ENCODE data around the gene NGEF. TPM values are rescaled to one million over a fixed set of nuclear protein-coding genes. Genes with fewer than 3 reads are reported as not detected.

NGEF gene
- total RNA-seq, 1 experiment from 2014 or later, result 1.9 TPM

DNA sequence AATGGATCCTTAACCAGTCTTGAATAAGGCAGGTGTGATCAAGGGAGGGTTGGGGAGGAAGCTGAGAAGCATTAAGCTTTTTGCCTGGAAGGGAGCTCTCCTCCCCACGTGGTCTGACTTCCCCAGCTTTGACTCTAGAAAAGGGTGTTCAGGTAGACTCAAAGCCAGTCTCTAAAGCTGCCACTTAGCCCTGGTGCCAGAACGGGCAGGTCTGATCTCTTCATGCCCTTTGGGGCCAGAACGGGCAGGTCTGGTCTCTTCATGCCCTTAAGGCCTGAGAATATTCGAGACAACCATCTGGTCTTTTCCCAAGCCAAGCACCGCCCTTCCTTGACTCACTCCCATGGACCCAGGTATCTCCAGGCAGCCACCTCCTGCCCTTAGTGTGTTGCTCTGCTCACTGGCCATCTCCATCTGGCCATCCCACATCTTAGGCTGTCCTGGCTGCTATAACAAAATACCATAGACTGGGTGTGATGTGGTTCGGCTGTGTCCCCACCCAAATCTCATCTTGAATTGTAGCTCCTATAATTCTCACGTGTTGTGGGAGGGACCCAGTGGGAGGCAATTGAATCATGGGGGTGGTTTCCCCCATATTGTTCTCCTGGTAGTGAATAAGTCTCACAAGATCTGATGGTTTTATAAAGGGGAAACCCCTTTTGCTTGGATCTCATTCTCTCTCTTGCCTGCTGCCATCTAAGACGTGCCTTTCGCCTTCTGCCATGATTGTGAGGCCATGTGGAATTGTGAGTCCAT lies 83.6 kb downstream of the NGEF start:
- Histone ChIP-seq H3K9ac (ENCODE audit: extremely low read depth, insufficient read length, low read length) (no peak overlapping the region), H3K23me2 (ENCODE audit: insufficient read length, low read depth, low read length, poor library complexity, severe bottlenecking) (peaks cover 12% of the 10 kb centered on the region), H3K79me2 (ENCODE audit: insufficient read depth, low read length) (no peaks in the 10 kb centered on the region), H3K9me3 (ENCODE audit: control insufficient read depth, low read depth, low read length) (no peaks in the 10 kb centered on the region), H2AFZ (ENCODE audit: low read length) (no peak overlapping the region), H3K14ac (ENCODE audit: insufficient read depth, low read length) (no peak overlapping the region), H3K23ac (ENCODE audit: insufficient read length, low read depth, low read length) (no peak overlapping the region), H3K56ac (ENCODE audit: insufficient read length, low read depth, low read length) (no peak overlapping the region), H3K4ac (ENCODE audit: low read depth, low read length) (no peak overlapping the region), H4K20me1 (ENCODE audit: control insufficient read depth, insufficient read depth, insufficient read length) (no peaks in the 10 kb centered on the region), H4K91ac (ENCODE audit: insufficient read length, low read depth, low read length) (no peak overlapping the region), H3K18ac (ENCODE audit: insufficient read length, low read depth, low read length) (no peak overlapping the region), H3K27ac (ENCODE audit: insufficient read length, low read depth, low read length) (no peak overlapping the region), H2AK5ac (ENCODE audit: insufficient read length, low read length) (no peak overlapping the region), H2BK120ac (ENCODE audit: low read depth, low read length, poor library complexity, severe bottlenecking) (no peak overlapping the region), H4K5ac (ENCODE audit: insufficient read length, low read depth, low read length) (no peak overlapping the region), H3K4me2 (ENCODE audit: insufficient read depth, insufficient read length, low read length) (peak overlapping the region; percentile 86), H2BK5ac (ENCODE audit: insufficient read length, low read length) (no peak overlapping the region), H2BK15ac (ENCODE audit: low read depth, low read length) (no peak overlapping the region), H3K79me1 (ENCODE audit: insufficient read depth, low read depth, low read length, poor library complexity, severe bottlenecking) (no peaks in the 10 kb centered on the region), H2BK20ac (ENCODE audit: low read depth, low read length, poor library complexity, severe bottlenecking) (no peak overlapping the region), H4K8ac (replicated peaks; ENCODE audit: insufficient read length, low read depth, low read length) (no peak overlapping the region), H3T11ph (ENCODE audit: low read length) (no peak overlapping the region), H3K27me3 (ENCODE audit: insufficient read depth, low read length) (peaks cover 35% of the 10 kb centered on the region), H2BK12ac (ENCODE audit: insufficient read length, low read depth, low read length) (no peak overlapping the region), H3K4me1 (ENCODE audit: insufficient read depth, low read length) (no peaks in the 10 kb centered on the region)
- Mint-ChIP-seq H3K4me3 (peak overlapping the region; percentile 55 to 80), H3K27ac (no peak overlapping the region; a peak in 1 of 7 replicates), H3K4me1 (peaks cover 25 to 30% of the 10 kb centered on the region in 2 experiments), H3K27me3 (ENCODE audit: low read depth) (peaks cover 84% of the 10 kb centered on the region), H3K9me3 (peaks cover 0 to 4% of the 10 kb centered on the region in 2 experiments; a peak in 1 of 5 replicates), H3K36me3 (ENCODE audit: insufficient read depth in 1 of 3, low read depth in 3 of 3) (no peaks in the 10 kb centered on the region)
- TF ChIP-seq, protein P1, sequence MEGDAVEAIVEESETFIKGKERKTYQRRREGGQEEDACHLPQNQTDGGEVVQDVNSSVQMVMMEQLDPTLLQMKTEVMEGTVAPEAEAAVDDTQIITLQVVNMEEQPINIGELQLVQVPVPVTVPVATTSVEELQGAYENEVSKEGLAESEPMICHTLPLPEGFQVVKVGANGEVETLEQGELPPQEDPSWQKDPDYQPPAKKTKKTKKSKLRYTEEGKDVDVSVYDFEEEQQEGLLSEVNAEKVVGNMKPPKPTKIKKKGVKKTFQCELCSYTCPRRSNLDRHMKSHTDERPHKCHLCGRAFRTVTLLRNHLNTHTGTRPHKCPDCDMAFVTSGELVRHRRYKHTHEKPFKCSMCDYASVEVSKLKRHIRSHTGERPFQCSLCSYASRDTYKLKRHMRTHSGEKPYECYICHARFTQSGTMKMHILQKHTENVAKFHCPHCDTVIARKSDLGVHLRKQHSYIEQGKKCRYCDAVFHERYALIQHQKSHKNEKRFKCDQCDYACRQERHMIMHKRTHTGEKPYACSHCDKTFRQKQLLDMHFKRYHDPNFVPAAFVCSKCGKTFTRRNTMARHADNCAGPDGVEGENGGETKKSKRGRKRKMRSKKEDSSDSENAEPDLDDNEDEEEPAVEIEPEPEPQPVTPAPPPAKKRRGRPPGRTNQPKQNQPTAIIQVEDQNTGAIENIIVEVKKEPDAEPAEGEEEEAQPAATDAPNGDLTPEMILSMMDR (conservative IDR thresholded peaks at IDR 0.05), result no peak
- no peak for DNase-seq
- no CpG with 5 or more reads among the region's 9 CpGs for WGBS (ENCODE audit: extremely low coverage, insufficient read length, low lambda C conversion rate)

Data from H9 (cell line).